Right atrium auricular region (tissue), 2 donors: ENCODE measurements around the gene GTF3C4. TPM values are rescaled to one million over a fixed set of nuclear protein-coding genes. Genes with fewer than 3 reads are reported as not detected.

ENCODE experiments used
- DNase-seq: peaks from one replicate; pipeline ENCODE4 v3.0.0-alpha.2; 2019; ENCODE audit warnings: low spot score
- H3K27ac ChIP-seq, 2 donors: fragments of 200-600 bp; sonication (generic); 1 replicate in 1 of 2; 2 replicates in 1 of 2; pipeline ENCODE4 v1.5.1; 2016 to 2019
- H3K27me3 ChIP-seq, 2 donors: fragments of 200-600 bp; sonication (generic); one replicate each; pipeline versions ENCODE4 v1.5.1 to v1.6.0; 2017 to 2019
- H3K36me3 ChIP-seq: fragments of 200-600 bp; sonication (generic); one replicate; pipeline ENCODE4 v1.5.1; 2016
- H3K4me1 ChIP-seq, 2 donors: fragments of 200-600 bp; sonication (generic); one replicate each; pipeline versions ENCODE4 v1.5.1 to v1.6.0; 2017 to 2019
- H3K4me3 ChIP-seq, 2 donors: fragments of 200-600 bp; sonication (generic); 1 replicate in 1 of 2; 2 replicates in 1 of 2; pipeline ENCODE4 v1.5.1; 2017 to 2019; ENCODE audit warnings: mild to moderate bottlenecking in 1 of 2, moderate library complexity in 1 of 2
- H3K9me3 ChIP-seq, 2 donors: fragments of 200-600 bp; sonication (generic); one replicate each; pipeline ENCODE4 v1.5.1; 2019
- CTCF ChIP-seq, 2 donors: fragments of 200-600 bp; sonication (generic); IDR thresholded peaks; one replicate each; pipeline ENCODE4 v1.5.1; 2019; ENCODE audit warnings: antibody characterized with exemption in 2 of 2
- total RNA-seq, 2 donors: library from RNA; depleted of rRNA; stranded (reverse); fragments of >200 nt; gene quantifications; one replicate each; pipeline ENCODE4 v1.1.0, GENCODE V29; 2016

GTF3C4 gene
- total RNA-seq, 2 donors from 2014 or later, result 8.6 to 9.1 TPM

- Histone ChIP-seq H3K27ac (no peak overlapping the region), H3K36me3 (peaks cover 42% of the 10 kb centered on the region), H3K4me3 (no peak overlapping the region), H3K27me3 (no peaks in the 10 kb centered on the region), H3K4me1 (no peaks in the 10 kb centered on the region), H3K9me3 (no peaks in the 10 kb centered on the region)
- no peak for DNase-seq
- TF ChIP-seq CTCF (IDR thresholded peaks at IDR 0.05), result no peak
These were observed 41.5 kb upstream of the GTF3C4 start for GRCh38 chr9:132628746-132629145.

- Histone ChIP-seq H3K36me3 (peaks cover 42% of the 10 kb centered on the region), H3K4me1 (no peaks in the 10 kb centered on the region), H3K9me3 (no peaks in the 10 kb centered on the region), H3K4me3 (no peak overlapping the region), H3K27me3 (no peaks in the 10 kb centered on the region), H3K27ac (no peak overlapping the region)
- no peak for DNase-seq
- TF ChIP-seq CTCF (IDR thresholded peaks at IDR 0.05), result no peak
These were observed 40.1 kb upstream of the GTF3C4 start for GRCh38 chr9:132630116-132630515.

GRCh38 chr9:132630811-132631210, 39.5 kb upstream of the GTF3C4 start:
- no peak for DNase-seq
- H3K36me3 ChIP-seq, result peaks cover 42% of the 10 kb centered on the region
- TF ChIP-seq CTCF (IDR thresholded peaks at IDR 0.05), result no peak

GRCh38 chr9:132631280-132631679, 39.0 kb upstream of the GTF3C4 start:
- no peak for DNase-seq
- Histone ChIP-seq H3K36me3 (peaks cover 45% of the 10 kb centered on the region), H3K27me3 (no peaks in the 10 kb centered on the region), H3K9me3 (no peaks in the 10 kb centered on the region), H3K4me3 (no peak overlapping the region), H3K27ac (no peak overlapping the region), H3K4me1 (no peaks in the 10 kb centered on the region)
- TF ChIP-seq CTCF (IDR thresholded peaks at IDR 0.05), result no peak

More at GRCh38 chr9:132630811-132631210, 39.5 kb upstream of the GTF3C4 start:
- Histone ChIP-seq H3K9me3 (no peaks in the 10 kb centered on the region), H3K27me3 (no peaks in the 10 kb centered on the region), H3K4me3 (no peak overlapping the region), H3K4me1 (no peaks in the 10 kb centered on the region), H3K27ac (no peak overlapping the region)

- Histone ChIP-seq H3K4me1 (no peaks in the 10 kb centered on the region), H3K27ac (no peak overlapping the region), H3K27me3 (no peaks in the 10 kb centered on the region), H3K4me3 (no peak overlapping the region), H3K9me3 (no peaks in the 10 kb centered on the region), H3K36me3 (peaks cover 49% of the 10 kb centered on the region)
- no peak for DNase-seq
- TF ChIP-seq CTCF (IDR thresholded peaks at IDR 0.05), result no peak
These were observed 38.6 kb upstream of the GTF3C4 start for GRCh38 chr9:132631685-132632084.

GRCh38 chr9:132632413-132633129, 37.7 kb upstream of the GTF3C4 start:
- Histone ChIP-seq H3K4me3 (no peak overlapping the region), H3K9me3 (no peaks in the 10 kb centered on the region), H3K27me3 (no peaks in the 10 kb centered on the region), H3K4me1 (no peaks in the 10 kb centered on the region), H3K27ac (no peak overlapping the region), H3K36me3 (peaks cover 43% of the 10 kb centered on the region)
- no peak for DNase-seq
- no peak for TF ChIP-seq CTCF (IDR thresholded peaks at IDR 0.05)
